A172 (cell line): ENCODE measurements around the gene LILRA1. TPM values are rescaled to one million over a fixed set of nuclear protein-coding genes. Genes with fewer than 3 reads are reported as not detected.
"Not testable (repeated sequence)": the region's sequence is repeated elsewhere in the genome, so short reads cannot be mapped to it uniquely, and the experiment has no call there.

ENCODE experiments used
- DNase-seq: peaks from one replicate; pipeline ENCODE4 v3.0.0-alpha.2; 2015; ENCODE audit warnings: low spot score
- total RNA-seq: library from RNA; depleted of rRNA; stranded (reverse); fragments of >200 nt; shearing (Covaris generic); gene quantifications from 2 replicates; pipeline ENCODE4 v1.2.3, GENCODE V29; 2014; rRNA removed

Gene LILRA1
- total RNA-seq, result not detected in 2 replicates

- DNase-seq, result not testable (repeated sequence)
Observed at GRCh38 chr19:54593445-54593844, at the start of gene LILRA1. TSS of gene LILRA1 (plus strand) at chr19:54593632. CDS start at chr19:54594245, 613 bp downstream.

GRCh38 chr19:54548806-54549205, 44.6 kb upstream of the LILRA1 start:
- no peak for DNase-seq

GRCh38 chr19:54549224-54549623, 44.2 kb upstream of the LILRA1 start:
- no peak for DNase-seq

GRCh38 chr19:54551293-54551692, 42.1 kb upstream of the LILRA1 start:
- DNase-seq, result no peak

- no peak for DNase-seq
Observed at GRCh38 chr19:54551950-54552912, 41.2 kb upstream of the LILRA1 start.

- no peak for DNase-seq
Observed at GRCh38 chr19:54552913-54553310, 40.5 kb upstream of the LILRA1 start.

GRCh38 chr19:54554006-54554405, 39.4 kb upstream of the LILRA1 start:
- DNase-seq, result no peak

- DNase-seq, result no peak
Observed at GRCh38 chr19:54554896-54555295, 38.5 kb upstream of the LILRA1 start.

- DNase-seq, result no peak
Observed at GRCh38 chr19:54556194-54556593, 37.2 kb upstream of the LILRA1 start.

GRCh38 chr19:54558339-54558738, 35.1 kb upstream of the LILRA1 start:
- DNase-seq, result peak; percentile 42

GRCh38 chr19:54560881-54561385, 32.5 kb upstream of the LILRA1 start:
- DNase-seq, result peak; percentile 34

- DNase-seq, result peak; percentile 71
Observed at GRCh38 chr19:54561840-54562239, 31.6 kb upstream of the LILRA1 start.

GRCh38 chr19:54563206-54563605, 30.2 kb upstream of the LILRA1 start:
- DNase-seq, result not testable (repeated sequence)

- DNase-seq, result no peak
Observed at GRCh38 chr19:54570316-54570715, 23.1 kb upstream of the LILRA1 start.

GRCh38 chr19:54571715-54572615, 21.5 kb upstream of the LILRA1 start:
- not testable (repeated sequence) for DNase-seq

GRCh38 chr19:54572696-54573311, 20.6 kb upstream of the LILRA1 start:
- no peak for DNase-seq

- DNase-seq, result no peak
Observed at GRCh38 chr19:54573330-54573872, 20.0 kb upstream of the LILRA1 start, which contains the start of gene LILRA2. TSS of gene LILRA2 (plus strand) at chr19:54573790. CDS start at chr19:54573879, 89 bp downstream.

- DNase-seq, result no peak
Observed at GRCh38 chr19:54574051-54574450, 19.4 kb upstream of the LILRA1 start.

GRCh38 chr19:54574527-54575056, 18.8 kb upstream of the LILRA1 start:
- no peak for DNase-seq

- not testable (repeated sequence) for DNase-seq
Observed at GRCh38 chr19:54575205-54575604, 18.2 kb upstream of the LILRA1 start.
